A549 treated with DMSO at 1 μM for 4 hours (cell line): Measurements from ENCODE around the gene PIGA. TPM values are rescaled to one million over a fixed set of nuclear protein-coding genes. Genes with fewer than 3 reads are reported as not detected.

Experiments used
- total RNA-seq: library from RNA; stranded (reverse); fragments of 200-300 nt; extraction: Qiagen RNA extraction; gene quantifications from 5 replicates; pipeline ENCODE4 v1.2.3, GENCODE V29; 2022; ENCODE audit warnings: low read depth

PIGA gene, protein sequence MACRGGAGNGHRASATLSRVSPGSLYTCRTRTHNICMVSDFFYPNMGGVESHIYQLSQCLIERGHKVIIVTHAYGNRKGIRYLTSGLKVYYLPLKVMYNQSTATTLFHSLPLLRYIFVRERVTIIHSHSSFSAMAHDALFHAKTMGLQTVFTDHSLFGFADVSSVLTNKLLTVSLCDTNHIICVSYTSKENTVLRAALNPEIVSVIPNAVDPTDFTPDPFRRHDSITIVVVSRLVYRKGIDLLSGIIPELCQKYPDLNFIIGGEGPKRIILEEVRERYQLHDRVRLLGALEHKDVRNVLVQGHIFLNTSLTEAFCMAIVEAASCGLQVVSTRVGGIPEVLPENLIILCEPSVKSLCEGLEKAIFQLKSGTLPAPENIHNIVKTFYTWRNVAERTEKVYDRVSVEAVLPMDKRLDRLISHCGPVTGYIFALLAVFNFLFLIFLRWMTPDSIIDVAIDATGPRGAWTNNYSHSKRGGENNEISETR
- 6.6 to 9.9 TPM (median 8.6 TPM) in 5 replicates for total RNA-seq

DNA sequence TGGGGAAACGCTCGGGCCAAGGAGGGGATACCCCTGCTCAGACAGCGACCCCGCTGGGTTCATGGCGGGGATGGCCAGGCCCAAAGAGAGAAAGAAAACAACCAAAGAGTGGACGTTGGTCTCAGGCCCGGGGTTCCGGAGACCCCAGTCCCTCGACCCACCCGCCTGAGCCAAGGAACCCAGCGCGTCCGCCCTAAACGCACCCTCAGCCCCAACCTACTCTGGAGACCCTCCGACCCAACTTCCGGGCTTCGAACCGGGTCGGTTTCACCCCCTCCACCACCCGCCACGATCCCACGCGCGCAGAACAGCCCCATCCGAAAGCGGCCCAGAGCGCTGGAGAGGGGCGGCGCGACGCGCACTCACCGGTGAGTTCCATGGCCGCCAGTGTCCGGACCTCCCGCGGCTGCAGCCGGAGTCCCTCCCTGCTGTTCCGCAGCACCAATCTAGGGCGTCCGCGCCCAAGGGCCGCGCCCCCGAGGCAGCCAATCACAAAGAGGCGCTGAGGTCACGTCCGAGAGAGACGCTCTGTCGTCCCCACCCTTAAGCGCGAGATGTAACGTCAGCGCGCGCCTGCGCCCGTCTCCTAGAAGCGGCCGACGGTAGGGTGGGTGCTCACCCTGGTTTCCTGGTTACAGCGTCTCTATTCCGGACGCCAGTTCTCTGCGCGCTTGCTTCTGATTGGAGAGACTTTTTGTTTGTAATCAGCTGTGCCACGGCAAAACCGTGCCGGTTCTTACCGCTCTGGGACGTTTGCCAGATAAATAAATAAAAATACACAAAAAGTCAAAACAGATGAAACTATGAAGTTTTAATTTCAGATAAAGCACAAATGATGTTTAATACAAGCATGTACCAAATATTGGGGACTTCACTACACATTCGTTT, at the start of gene PIGA:
Gene PIGA (minus strand): TSS at position 389 of the 888 bp plus-strand sequence. CDS start 3,593 bp downstream, outside the sequence.

DNA sequence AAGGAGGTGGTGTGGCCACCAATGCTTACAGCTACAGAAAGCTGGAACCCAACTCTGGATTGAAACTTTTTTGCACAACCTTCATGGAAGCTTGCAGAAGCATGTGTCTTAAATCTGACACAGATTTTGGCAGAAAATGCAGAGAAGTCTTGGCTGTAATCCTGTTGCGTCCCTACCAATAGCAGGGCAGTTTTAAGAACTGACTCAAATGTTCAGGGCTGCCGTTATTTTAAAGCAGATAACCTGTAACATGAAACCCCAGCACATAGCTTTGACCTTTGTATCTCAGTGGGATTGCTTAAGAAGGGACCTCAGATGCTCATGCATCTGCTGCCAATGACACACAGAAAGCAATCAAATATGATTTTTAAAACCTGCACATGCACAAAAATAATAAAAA, 49.0 kb upstream of the PIGA start, which contains the start of gene VEGFD:
Gene VEGFD (minus strand): TSS at position 110 of the 400 bp plus-strand sequence. CDS start 467 bp downstream, outside the sequence.

DNA sequence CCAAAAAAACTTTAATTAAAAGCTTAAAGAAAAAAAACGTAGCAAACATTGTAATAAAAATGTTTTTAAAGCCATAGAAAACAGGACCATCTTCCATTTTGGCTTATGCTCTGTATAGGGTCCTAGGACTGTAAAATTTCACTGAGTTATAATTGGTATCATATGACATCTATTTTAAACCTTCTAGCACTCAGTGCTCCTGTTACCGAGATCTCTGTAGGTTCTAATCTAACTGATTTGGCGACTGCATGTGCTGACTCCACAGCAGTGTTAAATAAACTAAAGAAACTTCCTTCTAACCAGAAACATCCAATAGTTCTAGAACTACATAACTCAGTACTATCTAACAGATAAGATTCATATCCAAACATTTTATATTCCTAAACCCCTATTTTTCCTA, 19.8 kb downstream of the PIGA start, which contains the start of gene ASB11:
Gene ASB11 (minus strand): TSS at position 132 of the 400 bp plus-strand sequence. CDS start 35 bp downstream, at position 97.

DNA sequence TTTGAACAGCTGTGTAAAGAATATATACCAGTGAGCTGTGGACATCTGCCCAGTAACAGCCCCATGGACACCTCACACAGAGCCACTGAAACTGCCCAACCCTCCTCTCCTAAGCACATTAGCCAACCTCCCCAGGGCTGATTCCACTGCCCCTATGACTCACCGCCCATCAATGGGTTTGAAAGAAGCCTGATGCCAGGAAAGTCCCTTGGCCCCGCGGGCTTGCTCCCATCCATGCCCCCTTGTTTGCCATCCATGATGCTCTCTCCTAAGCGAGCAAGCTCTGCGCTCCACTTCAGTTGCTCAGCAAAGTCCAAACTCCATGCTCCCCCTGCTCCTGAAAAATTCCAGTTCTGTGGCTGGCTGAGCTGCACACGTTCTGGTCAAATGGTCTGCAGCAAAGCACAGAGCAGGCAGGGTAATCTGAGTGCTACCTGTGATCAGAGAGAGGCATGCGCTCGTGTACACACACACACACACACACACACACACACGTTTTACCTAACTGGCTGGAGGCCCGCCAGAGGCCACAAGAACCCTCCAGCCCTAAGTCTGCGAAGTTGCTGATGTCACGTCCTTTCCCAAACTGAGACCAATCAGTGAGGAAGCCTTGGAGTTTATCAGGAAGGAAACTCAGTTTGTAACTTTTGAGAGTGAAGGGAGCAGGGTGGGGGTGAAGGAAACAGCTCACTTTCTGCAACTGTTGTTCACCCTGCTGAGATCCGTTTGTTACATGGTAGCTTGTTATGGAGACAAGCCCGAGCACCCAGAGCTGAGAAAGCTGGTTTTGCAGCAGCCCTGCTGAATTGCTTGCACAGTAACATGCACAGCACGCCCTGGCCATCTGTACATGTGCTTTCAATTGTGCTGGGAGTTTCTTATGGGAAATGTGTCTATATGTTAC, 65.5 kb downstream of the PIGA start, which contains the start of gene ASB9:
Gene ASB9 (minus strand): TSS at position 466 of the 904 bp plus-strand sequence. CDS start 209 bp downstream, at position 257.

Other genes with a start within 250 kb of the PIGA start
- 21.5 to 25.6 TPM (median 22.1 TPM) in 5 replicates for gene ASB9, start 65.4 kb downstream of the PIGA start, total RNA-seq
- not detected in 5 replicates for gene ASB11, start 19.9 kb downstream of the PIGA start, total RNA-seq
- 0.42 to 0.88 TPM (median 0.53 TPM) in 5 replicates for gene VEGFD, start 48.9 kb upstream of the PIGA start, total RNA-seq
- 54.2 to 59.9 TPM (median 57.0 TPM) in 5 replicates for gene PIR, start 157.8 kb upstream of the PIGA start, total RNA-seq
- not detected in 5 replicates for gene BMX, start 165.3 kb upstream of the PIGA start, total RNA-seq